ENCODE data around the gene TEKT2. TPM values are rescaled to one million over a fixed set of nuclear protein-coding genes. Genes with fewer than 3 reads are reported as not detected.

TEKT2 gene, protein sequence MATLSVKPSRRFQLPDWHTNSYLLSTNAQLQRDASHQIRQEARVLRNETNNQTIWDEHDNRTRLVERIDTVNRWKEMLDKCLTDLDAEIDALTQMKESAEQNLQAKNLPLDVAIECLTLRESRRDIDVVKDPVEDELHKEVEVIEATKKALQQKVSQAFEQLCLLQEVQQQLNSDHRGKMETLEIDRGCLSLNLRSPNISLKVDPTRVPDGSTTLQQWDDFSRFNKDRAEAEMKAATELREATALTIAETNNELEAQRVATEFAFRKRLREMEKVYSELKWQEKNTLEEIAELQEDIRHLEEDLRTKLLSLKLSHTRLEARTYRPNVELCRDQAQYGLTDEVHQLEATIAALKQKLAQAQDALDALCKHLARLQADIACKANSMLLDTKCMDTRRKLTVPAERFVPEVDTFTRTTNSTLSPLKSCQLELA
- total RNA-seq: 10.6 TPM

DNA sequence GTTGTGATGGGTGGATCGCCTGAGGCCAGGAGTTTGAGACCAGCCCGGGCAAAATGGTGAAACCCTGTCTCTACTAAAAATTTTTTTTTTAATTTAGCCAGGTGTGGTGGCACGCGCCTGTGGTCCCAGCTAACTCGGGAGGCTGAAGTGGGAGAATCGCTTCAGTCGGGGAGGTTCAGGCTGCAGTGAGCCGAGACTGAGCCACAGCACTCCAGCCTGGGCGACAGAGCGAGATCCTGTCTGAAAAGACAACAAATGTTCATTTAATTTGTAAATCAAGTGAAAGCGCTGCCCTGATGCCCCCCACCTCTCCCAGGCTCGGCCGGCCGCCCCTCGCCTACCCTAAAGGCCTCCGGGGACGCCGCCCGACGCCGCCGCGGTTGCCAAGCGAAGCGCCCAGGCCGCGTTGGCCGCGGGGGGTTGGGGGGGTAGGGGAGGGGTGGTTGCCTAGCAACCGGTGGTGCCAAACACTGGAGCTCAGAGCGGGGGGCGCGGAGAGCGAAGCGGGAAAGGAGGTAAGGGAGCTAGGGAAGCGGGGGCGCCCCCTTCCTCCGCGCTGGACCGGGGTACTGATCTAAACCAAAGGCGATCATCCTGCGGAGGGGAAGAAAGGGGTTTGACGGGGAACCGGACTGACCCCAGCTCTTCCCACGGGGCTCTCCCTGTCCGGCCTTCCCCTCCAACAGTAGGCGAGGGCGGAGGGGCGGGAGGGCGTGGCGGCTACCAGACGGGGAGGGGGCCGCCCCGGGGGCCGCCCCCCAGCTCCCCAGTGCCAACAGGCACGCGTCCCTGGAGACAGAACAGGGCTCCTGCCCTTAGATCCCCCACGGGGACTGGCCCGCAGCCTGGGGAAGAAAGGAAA lies at the start of gene TEKT2:
TSS of gene TEKT2 (plus strand) at position 460 of the 862 bp plus-strand sequence. CDS start 828 bp downstream, outside the sequence.
- FAIRE-seq (no peak), DNase-seq (ENCODE audit: low spot score in 2 of 2) (peak; percentile 78)

DNA sequence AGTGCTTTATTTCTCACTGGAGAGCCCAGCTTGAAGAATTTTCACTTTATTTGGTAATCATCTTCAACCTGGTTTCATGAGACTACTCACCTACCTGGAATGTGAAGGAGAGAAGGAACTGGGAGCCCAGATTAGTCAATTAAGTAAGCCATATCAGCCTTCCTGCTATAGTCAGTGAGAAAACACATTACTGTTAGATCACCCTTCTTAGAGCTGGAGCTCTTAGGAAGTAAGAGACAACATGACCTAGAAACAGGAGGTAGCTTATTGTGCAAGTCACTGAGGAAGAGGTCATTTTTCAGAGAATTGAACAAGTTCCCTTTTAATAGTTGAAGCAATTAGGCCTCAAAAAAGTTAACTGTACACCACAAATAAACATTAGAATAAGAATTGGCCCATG lies 49.2 kb upstream of the TEKT2 start:
- DNase-seq (ENCODE audit: low spot score in 2 of 2): no peak
- FAIRE-seq: no peak

DNA sequence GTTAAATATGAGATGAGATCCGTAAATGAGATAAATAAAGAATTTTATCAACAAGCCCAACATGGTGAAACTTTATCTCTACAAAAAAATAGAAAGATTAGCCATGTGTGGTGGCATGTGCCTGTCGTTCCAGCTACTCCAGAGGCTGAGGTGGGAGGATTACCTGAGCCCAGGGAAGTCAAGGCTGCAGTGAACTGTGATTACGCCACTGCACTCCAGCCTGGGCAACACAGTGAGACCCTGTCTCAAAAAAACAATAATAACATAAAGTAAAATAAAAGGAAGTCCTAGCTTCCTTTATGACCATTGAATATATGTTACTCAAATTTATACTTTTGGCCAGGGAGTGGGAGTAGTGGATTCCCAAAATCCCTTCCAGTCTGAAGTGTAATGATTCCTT lies 48.7 kb upstream of the TEKT2 start:
- DNase-seq (ENCODE audit: low spot score in 2 of 2): no peak
- no peak for FAIRE-seq

DNA sequence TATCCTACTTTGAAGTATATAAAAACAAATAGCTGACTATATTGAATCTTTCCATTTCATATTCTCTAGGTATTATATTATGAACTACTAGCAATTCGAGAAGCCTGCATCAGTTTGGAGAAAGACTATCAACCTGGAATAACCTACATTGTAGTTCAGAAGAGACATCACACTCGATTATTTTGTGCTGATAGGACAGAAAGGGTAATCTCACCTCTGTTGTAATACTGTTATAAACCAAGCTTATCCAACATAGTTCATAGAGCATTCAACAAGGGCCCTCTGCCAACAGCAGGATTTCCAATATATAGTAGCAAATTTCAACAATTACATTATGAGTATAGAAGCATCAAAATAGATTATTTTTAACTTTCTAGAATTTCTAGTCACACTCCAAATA lies 43.7 kb upstream of the TEKT2 start:
- no peak for DNase-seq (ENCODE audit: low spot score in 2 of 2)
- no peak for FAIRE-seq

DNA sequence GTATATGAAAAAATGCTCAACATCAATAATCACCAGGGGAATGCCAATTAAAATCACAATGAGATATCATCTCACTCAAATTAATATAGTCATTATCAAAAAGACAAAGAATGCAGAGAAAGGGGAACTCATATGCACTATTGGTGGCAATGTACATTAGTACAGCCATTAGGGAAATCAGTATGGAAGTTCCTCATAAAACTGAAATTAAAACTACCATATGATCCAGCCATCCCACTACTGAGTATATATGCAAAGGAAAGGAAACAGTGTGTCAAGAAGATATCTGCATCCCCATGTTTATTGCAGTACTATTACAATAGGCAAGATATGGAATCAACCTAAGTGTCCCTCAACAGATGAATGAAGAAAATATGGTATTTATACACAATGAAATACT lies 32.1 kb upstream of the TEKT2 start:
- DNase-seq (ENCODE audit: low spot score in 2 of 2) (no peak), FAIRE-seq (no peak)

DNA sequence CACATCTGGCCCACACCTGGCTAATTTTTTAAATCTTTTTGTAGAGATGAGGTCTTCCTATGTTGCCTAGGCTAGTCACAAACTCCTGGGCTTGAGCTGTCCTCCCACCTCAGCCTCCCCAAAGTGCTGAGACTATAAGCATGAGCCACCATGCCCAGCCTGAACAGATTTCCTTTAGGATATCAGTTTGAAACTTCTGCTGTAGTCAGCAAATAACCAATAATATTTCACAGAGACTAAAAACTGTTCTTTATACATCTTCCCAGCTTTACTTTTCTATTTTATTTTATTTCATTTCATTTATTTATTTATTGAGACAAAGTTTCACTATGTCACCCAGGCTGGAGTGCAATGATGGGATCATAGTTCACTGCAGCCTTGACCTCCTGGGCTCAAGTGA lies 29.9 kb upstream of the TEKT2 start:
- FAIRE-seq: no peak
- no peak for DNase-seq (ENCODE audit: low spot score in 2 of 2)

DNA sequence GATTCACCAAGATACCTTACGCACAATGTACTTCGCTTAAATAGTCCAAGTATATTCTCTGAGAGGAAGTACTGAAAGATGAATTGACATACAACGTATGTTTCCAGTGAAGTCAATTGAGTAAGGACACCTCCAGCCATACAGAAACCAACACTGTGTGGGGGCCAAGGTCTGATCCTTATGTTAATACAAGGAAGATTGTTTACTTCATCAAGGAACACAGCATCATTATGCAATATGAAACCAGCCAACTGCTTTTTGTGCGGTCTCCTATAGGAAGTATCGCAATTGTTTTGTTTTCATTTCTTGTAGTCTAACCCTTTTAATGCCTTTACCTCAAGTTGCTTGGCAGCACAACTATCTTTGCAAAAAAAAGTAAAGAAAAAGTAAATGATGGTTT lies 28.2 kb upstream of the TEKT2 start:
- no peak for FAIRE-seq
- DNase-seq (ENCODE audit: low spot score in 2 of 2): no peak

DNA sequence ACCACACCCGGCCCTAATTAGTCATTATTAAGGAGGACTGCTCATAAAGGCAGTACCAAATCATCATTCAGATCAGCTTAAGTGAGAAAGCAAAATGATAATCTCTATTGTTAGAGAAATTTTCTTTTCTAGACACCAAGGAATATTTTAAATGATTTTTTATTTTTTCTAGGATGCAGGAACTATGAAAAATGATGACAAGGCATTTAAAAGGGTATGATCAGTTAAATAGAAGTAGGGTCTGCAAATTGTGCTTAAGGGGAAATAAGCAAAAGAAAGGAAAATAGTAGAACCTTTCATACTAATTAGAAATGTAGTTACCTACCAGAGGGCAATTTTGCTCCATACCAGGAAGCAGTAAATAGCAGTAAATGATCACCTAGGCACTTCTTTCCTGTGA lies 21.6 kb upstream of the TEKT2 start:
- FAIRE-seq (no peak), DNase-seq (ENCODE audit: low spot score in 2 of 2) (no peak)

DNA sequence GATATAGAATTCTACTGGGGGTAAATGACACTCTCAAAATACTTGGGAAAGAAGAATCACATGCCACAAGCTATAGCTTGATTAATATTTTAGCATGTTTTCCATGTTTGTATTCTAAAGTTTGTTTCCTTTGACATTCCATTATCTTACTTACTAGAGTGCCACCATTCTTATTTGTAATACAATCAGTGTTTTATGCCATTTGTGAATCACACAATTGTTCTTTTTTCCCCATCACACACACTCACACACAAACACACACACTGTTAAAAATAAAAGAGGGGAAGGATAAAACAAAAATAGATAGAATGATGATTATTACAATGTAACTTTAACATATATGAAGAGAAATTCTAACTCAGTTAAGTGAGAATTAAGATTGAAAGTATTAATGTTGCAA lies 16.0 kb upstream of the TEKT2 start:
- DNase-seq (ENCODE audit: low spot score in 2 of 2) (no peak), FAIRE-seq (peak; percentile 98)

DNA sequence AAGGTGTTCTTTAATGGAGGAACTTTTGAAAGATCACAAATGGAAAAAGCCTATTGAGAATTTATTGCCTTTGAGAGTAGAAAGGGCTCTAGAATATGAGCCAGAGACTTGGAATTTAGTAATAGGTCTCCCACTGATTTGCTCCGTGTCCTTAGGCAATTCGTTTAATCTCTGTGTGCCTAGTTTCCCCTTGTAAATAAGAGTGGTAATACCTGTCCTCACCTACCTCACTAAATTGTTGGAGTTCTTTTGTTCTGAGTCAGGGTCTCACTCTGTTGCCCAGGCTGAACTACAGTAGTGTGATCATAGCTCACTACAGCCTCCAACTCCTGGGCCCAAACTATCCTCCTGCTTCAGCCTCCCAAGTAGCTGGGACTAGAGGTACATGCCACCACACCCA lies 15.0 kb upstream of the TEKT2 start:
- DNase-seq (ENCODE audit: low spot score in 2 of 2) (no peak), FAIRE-seq (no peak)

DNA sequence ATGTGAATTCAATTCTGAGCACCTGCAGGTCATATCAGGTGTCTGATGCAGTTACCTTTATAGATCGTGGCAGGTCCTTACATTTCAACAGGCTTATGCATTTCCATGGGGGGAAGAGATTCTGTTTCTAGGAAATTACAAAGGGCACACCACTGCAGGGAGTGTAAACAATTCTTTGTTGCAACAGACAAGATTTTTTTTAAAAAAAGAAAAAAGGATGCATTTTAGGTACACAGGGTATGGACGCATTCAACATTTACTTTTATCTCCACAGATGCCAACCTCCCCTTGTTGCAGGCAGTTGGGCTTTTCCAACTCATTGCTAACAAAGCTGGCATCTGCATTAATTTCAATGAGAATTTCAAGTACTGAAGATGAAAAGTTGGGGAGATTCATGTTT lies 13.5 kb upstream of the TEKT2 start:
- DNase-seq (ENCODE audit: low spot score in 2 of 2) (no peak), FAIRE-seq (no peak)

DNA sequence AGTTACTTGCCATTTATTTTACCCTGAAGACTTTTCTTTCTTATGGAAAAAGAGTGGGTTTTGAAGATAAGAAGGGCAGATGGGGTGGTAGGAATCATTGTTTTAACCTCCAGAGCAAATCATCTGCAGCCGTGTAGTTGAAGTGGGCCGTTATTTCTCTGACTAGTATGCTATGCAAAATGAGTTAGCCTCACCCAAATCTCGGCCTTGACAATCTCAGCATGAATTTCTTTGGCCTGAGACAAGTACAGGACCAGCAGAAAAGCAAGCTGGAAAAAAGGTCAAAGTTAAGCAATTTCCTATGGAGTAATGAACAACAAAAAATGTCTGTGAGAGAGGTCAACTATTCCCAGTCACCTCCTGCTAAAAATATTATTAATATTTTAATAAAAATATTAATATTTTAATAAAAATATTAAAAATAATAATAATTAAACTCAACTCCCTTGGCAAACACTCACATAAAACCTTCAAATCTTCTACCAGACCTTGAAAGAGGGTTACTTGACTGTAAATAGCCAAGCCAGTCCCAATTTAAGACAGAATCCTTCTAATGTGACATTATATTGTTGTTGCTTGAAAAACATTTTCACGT lies 6.8 kb upstream of the TEKT2 start:
- FAIRE-seq (no peak), DNase-seq (ENCODE audit: low spot score in 2 of 2) (no peak)

DNA sequence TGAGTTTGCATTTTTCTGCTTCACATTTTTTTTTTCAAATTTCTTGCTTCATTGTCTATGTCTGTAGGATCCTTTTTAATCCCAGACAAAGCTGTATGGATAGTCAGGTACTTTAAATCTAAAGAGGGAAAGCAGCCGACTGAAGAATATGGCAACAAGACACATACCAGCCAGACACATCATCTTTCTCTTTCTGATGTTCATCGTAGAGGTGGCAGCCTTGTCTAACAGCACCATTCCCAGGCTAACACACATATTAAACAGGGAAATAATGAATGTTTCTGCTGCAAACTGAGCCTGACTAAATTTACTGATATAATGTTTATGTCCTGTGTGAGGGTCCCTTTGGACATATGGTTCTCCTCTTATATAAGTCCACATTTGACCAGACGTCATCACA lies 3.7 kb upstream of the TEKT2 start:
- DNase-seq (ENCODE audit: low spot score in 2 of 2) (no peak), FAIRE-seq (no peak)

DNA sequence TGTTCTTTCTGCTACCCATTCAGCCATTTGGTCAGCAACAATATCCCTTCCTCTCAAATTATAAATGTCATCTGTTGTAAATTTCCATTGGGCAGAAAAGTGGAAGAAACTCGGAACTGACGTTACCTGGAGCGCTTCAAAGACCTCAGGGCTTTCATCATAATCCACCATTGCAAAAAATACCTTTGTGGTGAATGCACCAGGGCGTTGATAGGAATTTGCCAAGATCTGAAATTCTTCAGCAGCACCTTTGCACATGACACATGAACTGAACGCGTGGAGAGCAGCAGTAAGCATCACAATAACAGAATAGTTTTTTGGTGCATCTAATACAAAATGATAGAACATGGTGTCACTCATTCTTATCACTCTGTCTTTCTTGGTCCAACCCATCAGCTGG lies 3.1 kb upstream of the TEKT2 start:
- DNase-seq (ENCODE audit: low spot score in 2 of 2) (no peak), FAIRE-seq (no peak)

DNA sequence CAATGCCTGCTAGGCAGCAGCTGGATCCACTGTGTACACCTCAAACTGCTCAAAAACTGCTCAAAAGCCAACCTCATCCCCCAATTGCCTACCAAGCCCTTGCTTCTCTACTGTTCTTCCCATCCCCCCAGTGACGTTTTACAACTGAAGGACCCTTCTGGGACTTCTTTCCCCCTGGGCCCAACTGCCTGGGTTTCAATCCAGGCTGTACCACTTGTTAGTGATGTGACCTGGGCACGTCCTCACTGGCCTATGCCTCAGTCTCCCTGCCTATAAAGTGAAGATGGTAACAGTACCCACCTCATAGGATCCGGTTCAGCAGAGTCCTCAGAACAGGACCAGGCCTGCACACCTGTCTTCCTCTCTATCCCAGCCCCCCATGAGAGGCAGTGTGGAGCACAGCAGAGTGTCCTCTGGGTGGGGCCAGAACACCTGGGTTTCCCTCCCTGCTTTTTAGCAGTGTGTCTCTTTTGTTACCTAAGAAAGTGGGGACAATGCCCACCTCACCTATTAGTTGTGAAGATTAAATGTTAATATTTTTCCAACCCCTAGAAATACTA lies 1.9 kb upstream of the TEKT2 start:
- FAIRE-seq: no peak
- DNase-seq (ENCODE audit: low spot score in 2 of 2): no peak

DNA sequence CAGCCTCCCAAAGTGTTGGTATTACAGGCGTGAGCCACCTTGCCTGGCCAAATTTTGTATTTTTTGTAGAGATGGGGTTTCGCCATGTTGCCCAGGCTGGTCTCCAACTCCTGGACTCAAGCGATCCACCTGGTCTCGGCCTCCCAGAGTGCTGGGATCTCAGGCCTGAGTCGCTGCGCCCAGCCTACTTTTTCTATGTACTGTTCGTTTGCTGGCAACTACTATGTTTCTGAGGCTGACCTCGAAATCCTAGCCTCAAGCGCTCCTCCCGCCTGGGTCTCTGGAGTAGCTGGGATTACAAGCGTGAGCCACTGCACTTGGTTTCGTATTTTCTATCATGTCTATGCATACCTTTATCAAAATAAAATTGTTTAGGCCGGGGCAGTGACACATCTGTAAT lies 675 bp upstream of the TEKT2 start:
- no peak for DNase-seq (ENCODE audit: low spot score in 2 of 2)

DNA sequence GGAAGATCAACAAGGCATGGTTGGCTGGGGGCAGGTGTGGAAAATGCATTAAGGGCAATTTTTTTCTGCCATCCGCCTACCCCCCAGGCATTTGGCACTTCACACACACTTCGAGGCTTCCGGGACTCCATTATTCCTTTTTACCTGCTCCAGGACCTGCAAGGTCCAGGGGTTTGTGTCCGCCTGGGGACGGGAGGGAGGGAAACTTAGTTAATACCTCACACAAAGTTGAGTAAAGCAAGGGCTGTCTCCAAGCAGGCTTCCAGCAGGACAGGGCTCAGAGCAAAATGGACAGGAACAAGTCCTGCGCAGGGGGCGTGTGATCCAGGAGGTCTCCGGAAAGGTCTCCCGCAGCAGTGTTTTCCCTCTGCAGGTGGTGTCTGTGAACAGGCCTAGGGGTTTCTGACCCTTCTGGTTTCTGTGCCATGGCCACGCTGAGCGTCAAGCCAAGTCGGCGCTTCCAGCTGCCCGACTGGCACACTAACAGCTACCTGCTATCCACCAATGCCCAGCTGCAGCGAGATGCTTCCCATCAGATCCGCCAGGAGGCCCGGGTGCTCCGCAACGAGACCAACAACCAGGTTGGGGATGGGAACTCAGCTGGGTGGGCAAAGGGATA lies 712 bp downstream of the TEKT2 start:
- DNase-seq (ENCODE audit: low spot score in 2 of 2) (peak in 1 of 2 donors; percentile 33), FAIRE-seq (no peak)

More for the DNA sequence above, 675 bp upstream of the TEKT2 start:
- no peak for FAIRE-seq

DNA sequence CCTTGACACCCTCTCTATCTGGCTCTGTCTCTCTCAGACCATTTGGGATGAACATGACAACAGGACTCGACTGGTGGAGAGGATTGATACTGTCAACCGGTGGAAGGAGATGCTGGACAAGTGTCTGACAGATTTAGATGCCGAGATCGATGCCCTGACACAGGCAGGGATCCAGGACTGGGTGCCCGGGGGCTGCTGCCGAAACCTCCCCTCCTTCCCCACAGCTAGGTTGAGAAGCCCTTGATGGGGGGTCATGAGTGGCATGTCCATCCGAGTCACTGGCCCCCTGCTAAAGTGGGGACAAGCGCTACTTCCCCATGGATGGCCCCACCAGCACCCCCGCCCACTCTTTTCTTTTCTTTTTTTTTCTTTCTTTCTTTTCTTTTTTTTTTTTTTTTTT lies 1.2 kb downstream of the TEKT2 start:
- FAIRE-seq (no peak), DNase-seq (ENCODE audit: low spot score in 2 of 2) (peak in 1 of 2 donors; percentile 29)

DNA sequence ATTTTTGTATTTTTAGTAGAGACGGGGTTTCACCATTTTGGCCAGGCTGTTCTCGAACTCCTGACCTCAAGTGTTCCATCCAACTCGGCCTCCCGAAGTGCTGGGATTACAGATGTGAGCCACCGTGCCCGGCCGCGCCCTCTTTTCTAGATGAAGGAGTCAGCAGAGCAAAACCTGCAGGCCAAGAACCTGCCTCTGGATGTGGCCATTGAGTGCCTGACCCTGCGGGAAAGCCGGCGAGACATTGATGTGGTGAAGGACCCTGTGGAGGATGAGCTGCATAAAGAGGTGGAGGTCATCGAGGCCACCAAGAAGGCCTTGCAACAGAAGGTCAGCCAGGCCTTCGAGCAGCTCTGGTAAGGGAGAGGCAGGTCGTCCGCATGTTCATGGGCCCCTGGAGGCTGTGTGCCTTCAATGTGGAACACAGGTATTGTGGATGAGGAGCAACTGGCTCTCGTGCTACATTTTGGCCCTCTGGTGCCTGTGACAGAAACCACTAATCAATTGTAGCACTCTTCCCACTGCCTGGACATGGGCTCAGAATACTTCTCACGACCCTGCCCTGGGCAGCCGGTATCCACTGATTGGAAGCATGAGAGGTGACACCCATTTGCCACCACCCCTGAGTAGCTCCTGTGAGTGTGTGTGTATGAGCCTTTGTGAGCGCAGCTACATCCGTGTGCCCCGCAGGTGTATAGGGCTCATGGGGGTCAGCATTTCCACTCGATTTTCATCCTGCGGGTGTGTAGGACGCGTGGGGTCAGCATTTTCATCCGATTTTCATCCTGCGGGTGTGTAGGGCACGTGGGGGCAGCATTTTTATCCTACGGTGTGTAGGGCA lies 2.0 kb downstream of the TEKT2 start:
- peak in 1 of 2 donors; percentile 11 for DNase-seq (ENCODE audit: low spot score in 2 of 2)
- FAIRE-seq: no peak
